Lower lobe of right lung (tissue), 2 donors: ENCODE results near the gene JAKMIP1. TPM values are rescaled to one million over a fixed set of nuclear protein-coding genes. Genes with fewer than 3 reads are reported as not detected.
"Not testable (repeated sequence)": the region's sequence is repeated elsewhere in the genome, so short reads cannot be mapped to it uniquely, and the experiment has no call there.

Experiments
- ATAC-seq, 2 donors: fragments of 200-7000 bp; cut with Tn5 transposase; one replicate each; pipeline ENCODE4 v1.9.1; 2020 to 2022; ENCODE audit warnings: mild to moderate bottlenecking in 2 of 2, moderate library complexity in 2 of 2
- DNase-seq: peaks from one replicate; pipeline ENCODE4 v3.0.0-alpha.2; 2020
- H3K27ac ChIP-seq: fragments of 200-600 bp; one replicate; pipeline ENCODE4 v1.8.0; 2022
- H3K27me3 ChIP-seq: fragments of 200-600 bp; one replicate; pipeline ENCODE4 v1.8.0; 2022; ENCODE audit warnings: low read depth
- H3K36me3 ChIP-seq: fragments of 200-600 bp; one replicate; pipeline ENCODE4 v1.8.0; 2022; ENCODE audit warnings: mild to moderate bottlenecking
- H3K4me1 ChIP-seq: fragments of 200-600 bp; one replicate; pipeline ENCODE4 v1.8.0; 2022
- H3K4me3 ChIP-seq: fragments of 200-600 bp; one replicate; pipeline ENCODE4 v1.8.0; 2022; ENCODE audit warnings: mild to moderate bottlenecking
- H3K9me3 ChIP-seq: fragments of 200-600 bp; one replicate; pipeline ENCODE4 v1.8.0; 2022
- CTCF ChIP-seq: fragments of 200-600 bp; IDR thresholded peaks from one replicate; pipeline ENCODE4 v1.8.0; 2022; ENCODE audit warnings: antibody characterized with exemption, mild to moderate bottlenecking
- intact Hi-C: fragments of 100-400 bp; cut with DNase I; formaldehyde crosslinking; loops from one replicate; pipeline ENCODE4 v1.11.0; 2022
- total RNA-seq: library from RNA; stranded (reverse); fragmentation: NEBNext Ultra II Directional; extraction: Animal tissue kit (Norgen Biotek cat#: 25700); gene quantifications from one replicate; pipeline ENCODE4 v1.2.1, GENCODE V29; 2021
- donor health status: DM: no; HTN: yes; CAD: no; lungs with severe emphysema.

JAKMIP1 gene
- total RNA-seq, 1 donor from 2014 or later = 0.65 TPM

GRCh38 chr4:6008766-6009385, 191.5 kb downstream of the JAKMIP1 start:
- Histone ChIP-seq H3K27ac (no peak overlapping the region), H3K27me3 (peaks cover 43% of the 10 kb centered on the region), H3K4me3 (no peak overlapping the region), H3K4me1 (no peaks in the 10 kb centered on the region), H3K36me3 (no peaks in the 10 kb centered on the region), H3K9me3 (no peaks in the 10 kb centered on the region)
- intact Hi-C loops = no loop called here
- no peak for TF ChIP-seq CTCF
- ATAC-seq = no peak
- no peak for DNase-seq

- peak in 1 of 2 donors; percentile 17 for ATAC-seq
- DNase-seq = no peak
- Histone ChIP-seq H3K4me1 (no peaks in the 10 kb centered on the region), H3K4me3 (no peak overlapping the region), H3K36me3 (no peaks in the 10 kb centered on the region), H3K9me3 (no peaks in the 10 kb centered on the region), H3K27ac (no peak overlapping the region), H3K27me3 (peaks cover 43% of the 10 kb centered on the region)
- no peak for TF ChIP-seq CTCF
- intact Hi-C loops = no loop called here
Measured at GRCh38 chr4:6008092-6008551, 192.2 kb downstream of the JAKMIP1 start.

- Histone ChIP-seq H3K27ac (no peak overlapping the region), H3K4me3 (no peak overlapping the region), H3K4me1 (no peaks in the 10 kb centered on the region), H3K9me3 (no peaks in the 10 kb centered on the region), H3K36me3 (no peaks in the 10 kb centered on the region), H3K27me3 (peaks cover 36% of the 10 kb centered on the region)
- intact Hi-C loops = no loop called here
- no peak for ATAC-seq
- TF ChIP-seq CTCF = no peak
- no peak for DNase-seq
Measured at GRCh38 chr4:6005175-6005574, 195.2 kb downstream of the JAKMIP1 start.

GRCh38 chr4:6003485-6003884, 196.9 kb downstream of the JAKMIP1 start:
- not testable (repeated sequence) for ATAC-seq

GRCh38 chr4:6002926-6003325, 197.4 kb downstream of the JAKMIP1 start:
- Histone ChIP-seq H3K4me1 (no peaks in the 10 kb centered on the region), H3K27ac (no peak overlapping the region), H3K9me3 (no peaks in the 10 kb centered on the region), H3K36me3 (no peaks in the 10 kb centered on the region), H3K4me3 (no peak overlapping the region), H3K27me3 (peaks cover 24% of the 10 kb centered on the region)
- ATAC-seq (no peak), DNase-seq (no peak)
- intact Hi-C loops = no loop called here
- TF ChIP-seq CTCF = no peak

More at GRCh38 chr4:6003485-6003884, 196.9 kb downstream of the JAKMIP1 start:
- H3K4me3 ChIP-seq, DNase-seq, H3K4me1 ChIP-seq, intact Hi-C loops, H3K36me3 ChIP-seq, H3K9me3 ChIP-seq, H3K27ac ChIP-seq: not testable (repeated sequence)
- peaks cover 28% of the 10 kb centered on the region for H3K27me3 ChIP-seq

GRCh38 chr4:6002492-6002833, 197.9 kb downstream of the JAKMIP1 start:
- no peak overlapping the region for H3K27ac ChIP-seq
- DNase-seq (no peak), ATAC-seq (no peak)
- H3K9me3 ChIP-seq = no peaks in the 10 kb centered on the region
- intact Hi-C loops = no loop called here
- H3K27me3 ChIP-seq = peaks cover 20% of the 10 kb centered on the region
- no peak for TF ChIP-seq CTCF
- no peak overlapping the region for H3K4me3 ChIP-seq
- H3K36me3 ChIP-seq = no peaks in the 10 kb centered on the region
- no peaks in the 10 kb centered on the region for H3K4me1 ChIP-seq
